ENCODE results near the gene FAM47E.

The FAM47E gene

DNA sequence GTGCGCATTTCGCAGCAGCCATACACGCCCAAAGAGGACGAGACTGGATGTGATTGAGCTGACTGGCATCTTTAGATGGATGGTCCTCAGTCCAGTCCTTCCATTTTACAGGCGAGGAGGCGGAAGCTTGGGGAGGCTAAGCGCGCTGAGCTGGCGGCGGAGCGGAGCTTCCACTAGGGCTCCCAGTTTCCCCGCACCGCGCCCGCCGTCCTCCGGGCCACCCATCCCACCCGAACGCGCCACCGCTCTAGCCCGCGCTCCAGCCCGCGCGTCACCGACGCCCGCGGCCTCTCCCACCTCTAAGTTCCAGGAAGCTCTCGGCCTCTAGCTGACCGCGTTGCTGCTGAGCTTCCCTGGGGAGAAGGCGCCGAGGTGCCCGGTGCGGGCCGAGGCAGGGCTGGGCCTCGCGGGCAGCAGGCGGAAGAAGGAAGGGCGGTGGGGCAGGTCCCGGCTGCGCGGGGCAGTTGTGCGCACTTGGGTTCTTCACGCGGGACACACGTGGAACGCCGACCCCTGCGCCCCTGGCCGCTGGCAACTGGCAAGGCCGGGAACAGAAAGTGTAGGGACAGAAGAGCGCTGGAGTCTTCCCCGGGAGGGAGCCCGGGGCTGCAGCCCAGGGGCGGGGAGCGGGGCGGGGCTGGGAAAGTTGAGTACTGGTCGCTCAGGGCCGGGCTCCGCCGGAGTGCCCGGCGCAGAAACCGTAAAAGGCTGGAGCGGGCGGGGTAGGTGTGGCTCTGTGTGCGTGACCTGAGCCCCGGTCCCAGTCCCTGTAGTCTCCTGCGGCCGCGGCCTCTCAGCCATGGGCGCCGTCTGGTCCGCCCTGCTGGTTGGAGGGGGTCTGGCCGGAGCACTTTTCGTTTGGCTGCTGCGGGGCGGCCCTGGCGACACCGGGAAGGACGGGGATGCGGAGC, 54.7 kb downstream of the FAM47E start, which contains the start of gene STBD1 (continued):
- peak; percentile 55; the same call in 1 of the 2 replicates for TF ChIP-seq PBX3 (CRISPR knock-in tag; IDR thresholded peaks at IDR 0.05)
- TF ChIP-seq GLI2 (tag by site-specific recombination; IDR thresholded peaks at IDR 0.05; ENCODE audit: borderline replicate concordance, low read depth) = no peak
- TF ChIP-seq GLIS2 (tag by site-specific recombination; IDR thresholded peaks at IDR 0.05) = peak; percentile 21; the same call in 1 of the 2 replicates
- TF ChIP-seq, protein P1, sequence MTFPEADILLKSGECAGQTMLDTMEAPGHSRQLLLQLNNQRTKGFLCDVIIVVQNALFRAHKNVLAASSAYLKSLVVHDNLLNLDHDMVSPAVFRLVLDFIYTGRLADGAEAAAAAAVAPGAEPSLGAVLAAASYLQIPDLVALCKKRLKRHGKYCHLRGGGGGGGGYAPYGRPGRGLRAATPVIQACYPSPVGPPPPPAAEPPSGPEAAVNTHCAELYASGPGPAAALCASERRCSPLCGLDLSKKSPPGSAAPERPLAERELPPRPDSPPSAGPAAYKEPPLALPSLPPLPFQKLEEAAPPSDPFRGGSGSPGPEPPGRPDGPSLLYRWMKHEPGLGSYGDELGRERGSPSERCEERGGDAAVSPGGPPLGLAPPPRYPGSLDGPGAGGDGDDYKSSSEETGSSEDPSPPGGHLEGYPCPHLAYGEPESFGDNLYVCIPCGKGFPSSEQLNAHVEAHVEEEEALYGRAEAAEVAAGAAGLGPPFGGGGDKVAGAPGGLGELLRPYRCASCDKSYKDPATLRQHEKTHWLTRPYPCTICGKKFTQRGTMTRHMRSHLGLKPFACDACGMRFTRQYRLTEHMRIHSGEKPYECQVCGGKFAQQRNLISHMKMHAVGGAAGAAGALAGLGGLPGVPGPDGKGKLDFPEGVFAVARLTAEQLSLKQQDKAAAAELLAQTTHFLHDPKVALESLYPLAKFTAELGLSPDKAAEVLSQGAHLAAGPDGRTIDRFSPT (tag by site-specific recombination; IDR thresholded peaks at IDR 0.05) = peak; percentile 88
- peak; percentile 82; the same call in 1 of the 2 replicates for TF ChIP-seq KLF8 (tag by site-specific recombination; IDR thresholded peaks at IDR 0.05)
- TF ChIP-seq ZNF114 (tag by site-specific recombination; IDR thresholded peaks at IDR 0.05) = no peak
- TF ChIP-seq, protein P2, sequence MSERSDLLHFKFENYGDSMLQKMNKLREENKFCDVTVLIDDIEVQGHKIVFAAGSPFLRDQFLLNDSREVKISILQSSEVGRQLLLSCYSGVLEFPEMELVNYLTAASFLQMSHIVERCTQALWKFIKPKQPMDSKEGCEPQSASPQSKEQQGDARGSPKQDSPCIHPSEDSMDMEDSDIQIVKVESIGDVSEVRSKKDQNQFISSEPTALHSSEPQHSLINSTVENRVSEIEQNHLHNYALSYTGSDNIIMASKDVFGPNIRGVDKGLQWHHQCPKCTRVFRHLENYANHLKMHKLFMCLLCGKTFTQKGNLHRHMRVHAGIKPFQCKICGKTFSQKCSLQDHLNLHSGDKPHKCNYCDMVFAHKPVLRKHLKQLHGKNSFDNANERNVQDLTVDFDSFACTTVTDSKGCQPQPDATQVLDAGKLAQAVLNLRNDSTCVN (tag by site-specific recombination; optimal IDR thresholded peaks at IDR 0.05) = peak; percentile 97
- peak; percentile 96 for TF ChIP-seq ZXDB (tag by site-specific recombination; IDR thresholded peaks at IDR 0.05)
- no peak for TF ChIP-seq OSR2 (tag by site-specific recombination; IDR thresholded peaks at IDR 0.05)
- no peak for TF ChIP-seq ZNF518A (tag by site-specific recombination; conservative IDR thresholded peaks at IDR 0.05; ENCODE audit: low read depth)
- peak; percentile 80 for TF ChIP-seq ZNF600 (tag by site-specific recombination; IDR thresholded peaks at IDR 0.05)
- TF ChIP-seq ZNF645 (tag by site-specific recombination; IDR thresholded peaks at IDR 0.05) = no peak
- TF ChIP-seq, protein P3, sequence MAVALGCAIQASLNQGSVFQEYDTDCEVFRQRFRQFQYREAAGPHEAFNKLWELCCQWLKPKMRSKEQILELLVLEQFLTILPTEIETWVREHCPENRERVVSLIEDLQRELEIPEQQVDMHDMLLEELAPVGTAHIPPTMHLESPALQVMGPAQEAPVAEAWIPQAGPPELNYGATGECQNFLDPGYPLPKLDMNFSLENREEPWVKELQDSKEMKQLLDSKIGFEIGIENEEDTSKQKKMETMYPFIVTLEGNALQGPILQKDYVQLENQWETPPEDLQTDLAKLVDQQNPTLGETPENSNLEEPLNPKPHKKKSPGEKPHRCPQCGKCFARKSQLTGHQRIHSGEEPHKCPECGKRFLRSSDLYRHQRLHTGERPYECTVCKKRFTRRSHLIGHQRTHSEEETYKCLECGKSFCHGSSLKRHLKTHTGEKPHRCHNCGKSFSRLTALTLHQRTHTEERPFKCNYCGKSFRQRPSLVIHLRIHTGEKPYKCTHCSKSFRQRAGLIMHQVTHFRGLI (tag by site-specific recombination; IDR thresholded peaks at IDR 0.05) = no peak
- no peak for TF ChIP-seq ZNF248 (tag by site-specific recombination; IDR thresholded peaks at IDR 0.05)
- peak; percentile 67 for TF ChIP-seq SP3 (tag by site-specific recombination; IDR thresholded peaks at IDR 0.05)
- TF ChIP-seq KLF9 (tag by site-specific recombination; IDR thresholded peaks at IDR 0.05; ENCODE audit: low read depth) = peak; percentile 76; the same call in 1 of the 2 replicates

Data from HEK293 (cell line).